KMS-11 (cell line): ENCODE measurements around the gene BTBD9.
A peak's percentile ranks its signal among the peaks of the same experiment; 100 is the strongest.

Source experiments
- H2AFZ ChIP-seq: fragments of 200-600 bp; sonication (generic); 2 replicates; pipeline ENCODE4 v1.6.1; 2016; ENCODE audit warnings: antibody characterized with exemption, mixed run types, low read depth
- H3K27ac ChIP-seq: fragments of 200-600 bp; sonication (generic); 2 replicates; pipeline ENCODE4 v1.6.1; 2016; ENCODE audit warnings: mild to moderate bottlenecking, mixed run types
- H3K27me3 ChIP-seq: fragments of 200-600 bp; sonication (generic); 2 replicates; pipeline ENCODE4 v1.6.1; 2017; ENCODE audit warnings: mild to moderate bottlenecking, low read depth, mixed run types, moderate library complexity; ENCODE audit not compliant: insufficient read depth
- H3K36me3 ChIP-seq: fragments of 200-600 bp; sonication (generic); 2 replicates; pipeline ENCODE4 v1.6.1; 2017; ENCODE audit warnings: mild to moderate bottlenecking, mixed run types; ENCODE audit not compliant: insufficient read depth
- H3K4me1 ChIP-seq: fragments of 200-600 bp; sonication (generic); 2 replicates; pipeline ENCODE4 v1.6.1; 2016; ENCODE audit warnings: mild to moderate bottlenecking, low read depth, mixed run types; ENCODE audit not compliant: poor library complexity, severe bottlenecking
- H3K4me2 ChIP-seq: fragments of 200-600 bp; sonication (generic); 2 replicates; pipeline ENCODE4 v1.7.0; 2016; ENCODE audit warnings: mild to moderate bottlenecking, mixed run types
- H3K4me3 ChIP-seq: fragments of 200-600 bp; sonication (generic); IDR thresholded peaks from 2 replicates; pipeline ENCODE4 v1.6.1; 2017; ENCODE audit warnings: low read depth, low read length, mixed read lengths; ENCODE audit not compliant: insufficient read depth
- H3K79me2 ChIP-seq: fragments of 200-600 bp; sonication (generic); 2 replicates; pipeline ENCODE4 v1.6.1; 2016; ENCODE audit warnings: low read depth, mixed run types; ENCODE audit not compliant: insufficient read depth
- H3K9ac ChIP-seq: fragments of 200-600 bp; sonication (generic); 2 replicates; pipeline ENCODE4 v1.6.1; 2016; ENCODE audit warnings: mild to moderate bottlenecking, mixed run types
- H4K20me1 ChIP-seq: fragments of 200-600 bp; sonication (generic); 2 replicates; pipeline ENCODE4 v1.6.1; 2016; ENCODE audit warnings: mild to moderate bottlenecking, mixed run types; ENCODE audit not compliant: insufficient read depth
- TF ChIP-seq, protein P1 (sequence below): fragments of 200-600 bp; sonication (generic); conservative IDR thresholded peaks from 2 replicates; pipeline ENCODE4 v1.6.1; 2017; ENCODE audit warnings: low read depth, mild to moderate bottlenecking, antibody characterized with exemption, low read length, moderate library complexity, mixed read lengths

The BTBD9 gene

DNA sequence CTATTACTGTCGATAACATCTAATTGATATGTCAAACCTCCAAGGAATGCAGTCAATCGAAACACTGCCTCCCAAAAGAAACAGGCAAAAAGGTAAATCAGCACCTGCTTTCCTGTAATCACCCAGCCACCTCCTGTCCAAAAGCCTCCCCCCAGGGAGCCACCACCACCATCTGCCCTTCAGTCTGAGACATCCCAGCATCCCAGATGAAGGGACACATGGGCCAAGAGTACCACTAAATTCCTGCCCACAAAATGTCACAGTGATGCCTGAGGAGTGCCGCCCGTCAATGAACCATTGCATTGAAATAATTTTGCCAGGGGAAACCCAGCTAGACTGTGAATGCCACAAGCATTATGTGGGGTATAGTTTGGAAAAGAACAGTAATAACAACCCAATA lies 418.5 kb downstream of the BTBD9 start:
- Histone ChIP-seq H3K4me1 (peaks cover 6% of the 10 kb centered on the region), H3K79me2 (no peaks in the 10 kb centered on the region)

DNA sequence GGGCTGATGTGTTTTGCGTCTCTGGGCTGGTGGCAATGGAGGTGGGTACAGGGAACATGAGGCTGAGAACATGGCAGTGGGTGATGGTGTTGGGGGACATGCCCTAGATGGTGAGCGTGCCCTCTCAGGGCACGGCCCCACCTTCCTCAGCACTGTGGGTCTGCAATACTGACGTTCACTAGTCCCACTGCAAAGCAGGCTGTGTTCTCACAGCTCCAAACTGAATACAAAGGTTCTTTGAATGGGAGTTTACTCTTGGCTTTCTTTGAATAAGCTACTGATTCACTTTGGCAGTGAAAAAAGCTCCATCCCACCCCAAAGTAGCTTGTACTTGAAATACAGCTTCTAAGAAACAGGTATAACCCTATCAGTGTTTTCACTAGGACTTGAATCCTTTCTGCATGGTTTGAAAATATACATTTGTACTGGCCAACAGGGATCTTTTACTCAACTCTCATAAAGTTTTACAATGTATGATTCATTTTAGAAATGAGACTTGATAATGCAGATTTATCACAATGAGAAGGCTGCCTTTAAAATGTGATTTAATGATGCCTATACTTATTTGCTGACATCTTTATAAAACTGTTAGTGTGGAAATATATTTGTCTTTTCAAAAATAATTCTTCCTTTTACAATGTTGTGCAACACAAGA lies 419.5 kb downstream of the BTBD9 start:
- Histone ChIP-seq H3K4me2 (no peak overlapping the region), H3K4me1 (peaks cover 17% of the 10 kb centered on the region), H3K4me3 (no peak overlapping the region), H4K20me1 (no peaks in the 10 kb centered on the region), H2AFZ (no peak overlapping the region), H3K36me3 (no peaks in the 10 kb centered on the region), H3K79me2 (no peaks in the 10 kb centered on the region), H3K9ac (no peak overlapping the region), H3K27me3 (no peaks in the 10 kb centered on the region), H3K27ac (no peak overlapping the region)
- TF ChIP-seq, protein P1, sequence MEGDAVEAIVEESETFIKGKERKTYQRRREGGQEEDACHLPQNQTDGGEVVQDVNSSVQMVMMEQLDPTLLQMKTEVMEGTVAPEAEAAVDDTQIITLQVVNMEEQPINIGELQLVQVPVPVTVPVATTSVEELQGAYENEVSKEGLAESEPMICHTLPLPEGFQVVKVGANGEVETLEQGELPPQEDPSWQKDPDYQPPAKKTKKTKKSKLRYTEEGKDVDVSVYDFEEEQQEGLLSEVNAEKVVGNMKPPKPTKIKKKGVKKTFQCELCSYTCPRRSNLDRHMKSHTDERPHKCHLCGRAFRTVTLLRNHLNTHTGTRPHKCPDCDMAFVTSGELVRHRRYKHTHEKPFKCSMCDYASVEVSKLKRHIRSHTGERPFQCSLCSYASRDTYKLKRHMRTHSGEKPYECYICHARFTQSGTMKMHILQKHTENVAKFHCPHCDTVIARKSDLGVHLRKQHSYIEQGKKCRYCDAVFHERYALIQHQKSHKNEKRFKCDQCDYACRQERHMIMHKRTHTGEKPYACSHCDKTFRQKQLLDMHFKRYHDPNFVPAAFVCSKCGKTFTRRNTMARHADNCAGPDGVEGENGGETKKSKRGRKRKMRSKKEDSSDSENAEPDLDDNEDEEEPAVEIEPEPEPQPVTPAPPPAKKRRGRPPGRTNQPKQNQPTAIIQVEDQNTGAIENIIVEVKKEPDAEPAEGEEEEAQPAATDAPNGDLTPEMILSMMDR: no peak

More for the DNA sequence above, 418.5 kb downstream of the BTBD9 start:
- H3K36me3 ChIP-seq: no peaks in the 10 kb centered on the region
- H3K9ac ChIP-seq: no peak overlapping the region
- H3K4me3 ChIP-seq: no peak overlapping the region
- TF ChIP-seq, protein P1: no peak
- H2AFZ ChIP-seq: no peak overlapping the region
- H3K27ac ChIP-seq: no peak overlapping the region
- no peaks in the 10 kb centered on the region for H4K20me1 ChIP-seq
- no peaks in the 10 kb centered on the region for H3K27me3 ChIP-seq
- no peak overlapping the region for H3K4me2 ChIP-seq

DNA sequence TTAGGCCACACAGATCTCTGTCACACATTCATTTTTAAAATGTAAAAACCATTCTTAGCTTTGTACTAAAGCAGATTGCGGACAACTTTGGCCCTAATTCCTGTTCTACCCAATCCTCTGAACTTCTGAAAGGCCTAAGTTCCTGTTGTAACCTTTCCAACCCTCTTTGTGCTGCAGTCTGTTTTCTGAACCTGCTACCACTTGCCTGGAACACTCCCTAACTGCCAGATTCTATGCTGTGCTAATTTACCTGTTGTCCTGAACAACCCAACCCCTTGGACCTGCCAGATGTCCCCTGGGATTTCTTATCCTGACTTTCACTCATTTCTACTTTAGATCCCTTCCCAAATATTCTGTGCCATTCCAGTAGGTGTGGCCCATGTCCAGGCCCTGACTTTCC lies 421.5 kb downstream of the BTBD9 start:
- H3K36me3 ChIP-seq: no peaks in the 10 kb centered on the region
- no peak overlapping the region for H2AFZ ChIP-seq
- H3K4me1 ChIP-seq: peaks cover 24% of the 10 kb centered on the region
- TF ChIP-seq, protein P1: no peak
- H3K9ac ChIP-seq: no peak overlapping the region
- H3K4me3 ChIP-seq: no peak overlapping the region
- H3K27ac ChIP-seq: no peak overlapping the region
- no peaks in the 10 kb centered on the region for H4K20me1 ChIP-seq
- H3K4me2 ChIP-seq: no peak overlapping the region
- no peaks in the 10 kb centered on the region for H3K27me3 ChIP-seq
- H3K79me2 ChIP-seq: no peaks in the 10 kb centered on the region

DNA sequence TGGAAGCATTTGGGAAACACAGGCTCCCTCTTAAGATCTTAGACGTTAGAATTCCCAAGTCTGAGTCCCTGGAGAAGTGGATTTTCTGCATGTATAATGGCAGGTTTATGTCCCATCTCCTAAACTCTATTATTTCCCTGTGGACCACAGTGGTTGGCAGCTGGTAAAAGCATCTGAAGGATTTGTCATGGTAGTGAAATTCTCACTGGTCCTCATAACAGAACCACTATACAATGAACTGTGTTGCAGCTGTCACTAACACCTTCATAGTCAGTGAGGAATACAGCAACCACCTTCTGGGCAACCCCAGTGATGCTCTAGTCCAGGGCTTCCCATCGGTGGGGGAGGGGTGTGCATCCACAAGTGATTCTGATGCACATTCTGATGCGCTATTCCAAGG lies 423.3 kb downstream of the BTBD9 start:
- Histone ChIP-seq H3K27me3 (no peaks in the 10 kb centered on the region), H3K36me3 (no peaks in the 10 kb centered on the region), H3K4me2 (peak overlapping the region; percentile 71), H3K79me2 (no peaks in the 10 kb centered on the region), H3K9ac (no peak overlapping the region), H3K4me3 (no peak overlapping the region), H4K20me1 (no peaks in the 10 kb centered on the region), H2AFZ (no peak overlapping the region; the same call in 1 of the 2 replicates), H3K27ac (peak overlapping the region; percentile 38; the same call in 1 of the 2 replicates), H3K4me1 (peaks cover 24% of the 10 kb centered on the region)
- TF ChIP-seq, protein P1: no peak
